Measurements from ENCODE around the gene ACBD5.

ACBD5 gene

DNA sequence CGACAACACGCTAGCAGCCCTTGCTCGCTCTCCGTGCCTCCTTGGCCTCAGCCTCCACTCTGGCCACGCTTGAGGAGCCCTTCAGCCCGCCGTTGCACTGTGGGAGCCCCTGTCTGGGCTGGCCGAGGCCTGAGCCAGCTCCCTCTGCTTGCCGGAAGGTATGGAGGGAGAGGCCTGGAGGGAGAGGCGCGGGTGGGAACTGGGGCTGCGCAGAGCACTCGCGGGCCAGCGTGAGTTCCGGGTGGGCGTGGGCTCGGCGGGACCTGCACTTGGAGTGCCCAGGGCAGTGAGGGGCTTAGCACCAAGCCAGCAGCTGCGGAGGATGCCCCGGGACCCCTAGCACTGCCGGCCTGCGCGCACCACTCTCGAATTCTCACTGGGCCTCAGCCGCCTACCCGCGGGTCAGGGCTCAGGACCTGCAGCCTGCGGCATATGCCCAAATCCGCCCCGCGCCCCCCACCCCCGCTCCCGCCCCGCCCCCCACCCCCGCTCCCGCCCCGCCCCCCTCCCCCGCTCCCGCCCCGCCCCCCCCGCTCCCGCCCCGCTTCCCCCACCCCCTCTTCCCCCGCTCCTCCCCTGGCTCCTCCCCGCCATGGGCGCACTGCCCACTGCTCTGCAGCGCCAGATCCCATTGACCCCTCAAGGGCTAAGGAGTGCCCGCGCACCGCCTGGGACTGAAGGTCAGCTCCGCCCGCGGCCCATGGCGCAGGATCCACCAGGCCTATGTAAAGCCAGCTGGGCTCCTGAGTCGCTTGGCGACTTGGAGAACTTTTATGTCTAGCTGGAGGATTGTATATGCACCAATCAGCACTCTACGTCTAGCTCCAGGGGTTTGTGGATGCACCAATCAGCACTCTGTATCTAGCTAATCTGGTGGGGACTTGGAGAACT, 15.9 kb upstream of the ACBD5 start:
- no peak for DNase-seq (ENCODE audit: low spot score)
- in situ Hi-C loops (cut with MboI; ENCODE audit: low sequenced_read_pairs, unreplicated experiment) = no loop called here
- TF ChIP-seq, protein P1, sequence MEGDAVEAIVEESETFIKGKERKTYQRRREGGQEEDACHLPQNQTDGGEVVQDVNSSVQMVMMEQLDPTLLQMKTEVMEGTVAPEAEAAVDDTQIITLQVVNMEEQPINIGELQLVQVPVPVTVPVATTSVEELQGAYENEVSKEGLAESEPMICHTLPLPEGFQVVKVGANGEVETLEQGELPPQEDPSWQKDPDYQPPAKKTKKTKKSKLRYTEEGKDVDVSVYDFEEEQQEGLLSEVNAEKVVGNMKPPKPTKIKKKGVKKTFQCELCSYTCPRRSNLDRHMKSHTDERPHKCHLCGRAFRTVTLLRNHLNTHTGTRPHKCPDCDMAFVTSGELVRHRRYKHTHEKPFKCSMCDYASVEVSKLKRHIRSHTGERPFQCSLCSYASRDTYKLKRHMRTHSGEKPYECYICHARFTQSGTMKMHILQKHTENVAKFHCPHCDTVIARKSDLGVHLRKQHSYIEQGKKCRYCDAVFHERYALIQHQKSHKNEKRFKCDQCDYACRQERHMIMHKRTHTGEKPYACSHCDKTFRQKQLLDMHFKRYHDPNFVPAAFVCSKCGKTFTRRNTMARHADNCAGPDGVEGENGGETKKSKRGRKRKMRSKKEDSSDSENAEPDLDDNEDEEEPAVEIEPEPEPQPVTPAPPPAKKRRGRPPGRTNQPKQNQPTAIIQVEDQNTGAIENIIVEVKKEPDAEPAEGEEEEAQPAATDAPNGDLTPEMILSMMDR (IDR thresholded peaks at IDR 0.05; ENCODE audit: borderline replicate concordance, control extremely low read depth, extremely low read depth, insufficient read depth, missing control alignments) = no peak

DNA sequence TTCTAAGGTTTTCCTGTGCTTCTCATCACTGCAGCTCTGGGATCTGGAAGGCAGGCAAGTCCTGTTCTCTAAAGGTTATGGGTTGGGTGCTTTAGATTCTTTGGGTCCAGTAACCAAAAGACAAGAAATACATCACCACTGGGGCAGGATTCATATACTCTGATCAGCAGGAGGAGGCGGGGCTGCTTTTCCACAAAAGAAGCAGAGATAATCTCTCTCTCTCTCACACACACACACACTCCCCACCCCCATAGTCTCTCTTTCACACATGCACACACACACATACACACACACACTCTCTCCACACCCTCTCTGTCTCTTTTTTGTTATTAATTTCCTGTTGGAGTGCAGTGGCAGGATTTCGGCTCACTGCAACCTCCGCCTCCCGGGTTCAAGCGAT, 13.0 kb upstream of the ACBD5 start:
- no peak for DNase-seq (ENCODE audit: low spot score)
- in situ Hi-C loops (cut with MboI; ENCODE audit: low sequenced_read_pairs, unreplicated experiment) = no loop called here

DNA sequence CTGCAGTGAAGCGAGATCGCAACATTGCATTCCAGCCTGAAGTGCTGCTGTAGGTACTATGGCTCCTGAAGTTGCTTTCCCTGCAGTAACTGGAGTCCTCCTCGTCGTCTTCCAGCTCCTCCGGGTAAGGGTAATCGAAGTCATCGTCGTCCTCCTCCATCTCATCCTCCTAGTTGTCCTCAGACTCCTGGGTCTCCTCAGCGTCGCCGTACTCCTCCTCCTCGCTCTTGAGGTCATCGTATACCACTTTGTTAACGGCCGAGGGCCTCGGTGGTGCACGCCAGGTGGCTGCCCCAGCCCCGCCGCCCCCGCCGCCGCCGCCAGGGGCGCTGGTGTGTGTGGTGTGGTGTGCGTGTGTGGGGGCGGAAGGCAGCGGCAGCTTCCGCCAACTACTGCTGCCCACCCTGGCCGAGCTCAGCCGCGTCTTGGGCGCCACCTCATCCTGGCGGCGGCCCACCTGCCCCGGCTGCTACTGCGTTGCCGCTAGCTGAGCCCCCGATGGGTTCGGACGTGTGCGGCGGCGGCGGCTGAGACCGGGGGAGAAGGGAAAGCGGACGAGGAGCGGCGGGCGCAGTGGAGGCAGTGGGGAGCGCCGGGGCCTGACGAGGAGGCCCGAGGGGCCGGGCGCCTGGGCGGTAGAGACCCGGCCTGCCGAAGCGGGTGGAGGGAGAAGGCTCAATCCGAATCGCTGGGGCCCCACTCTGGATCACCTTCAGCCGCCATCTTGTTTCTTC, 11.8 kb upstream of the ACBD5 start:
- in situ Hi-C loops (cut with MboI; ENCODE audit: low sequenced_read_pairs, unreplicated experiment) = no loop called here
- TF ChIP-seq, protein P1 (IDR thresholded peaks at IDR 0.05; ENCODE audit: borderline replicate concordance, control extremely low read depth, extremely low read depth, insufficient read depth, missing control alignments) = peak; percentile 30
- DNase-seq (ENCODE audit: low spot score) = peak; percentile 86

More for the DNA sequence above, 13.0 kb upstream of the ACBD5 start:
- TF ChIP-seq, protein P1 (IDR thresholded peaks at IDR 0.05; ENCODE audit: borderline replicate concordance, control extremely low read depth, extremely low read depth, insufficient read depth, missing control alignments) = no peak

DNA sequence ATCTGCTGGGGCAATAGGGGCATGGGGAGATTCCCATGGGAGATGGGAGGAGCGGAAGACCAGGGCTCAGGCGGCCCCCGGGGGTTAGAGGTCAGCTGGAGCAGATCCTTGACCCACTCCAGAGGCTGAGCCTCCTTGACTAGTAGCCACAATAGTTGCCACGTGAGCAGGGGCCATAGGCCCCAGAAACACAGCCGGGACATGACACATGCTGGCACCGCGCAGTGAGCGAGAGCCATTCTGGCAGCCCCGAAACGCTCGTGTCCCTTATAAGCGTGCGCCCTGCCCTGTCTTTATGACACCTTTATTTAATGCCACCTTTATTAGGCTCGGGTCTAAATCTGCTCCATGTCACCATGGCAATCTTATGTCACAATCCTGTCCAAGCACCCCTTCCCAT, 11.0 kb upstream of the ACBD5 start:
- in situ Hi-C loops (cut with MboI; ENCODE audit: low sequenced_read_pairs, unreplicated experiment) = no loop called here
- no peak for DNase-seq (ENCODE audit: low spot score)
- TF ChIP-seq, protein P1 (IDR thresholded peaks at IDR 0.05; ENCODE audit: borderline replicate concordance, control extremely low read depth, extremely low read depth, insufficient read depth, missing control alignments) = no peak

DNA sequence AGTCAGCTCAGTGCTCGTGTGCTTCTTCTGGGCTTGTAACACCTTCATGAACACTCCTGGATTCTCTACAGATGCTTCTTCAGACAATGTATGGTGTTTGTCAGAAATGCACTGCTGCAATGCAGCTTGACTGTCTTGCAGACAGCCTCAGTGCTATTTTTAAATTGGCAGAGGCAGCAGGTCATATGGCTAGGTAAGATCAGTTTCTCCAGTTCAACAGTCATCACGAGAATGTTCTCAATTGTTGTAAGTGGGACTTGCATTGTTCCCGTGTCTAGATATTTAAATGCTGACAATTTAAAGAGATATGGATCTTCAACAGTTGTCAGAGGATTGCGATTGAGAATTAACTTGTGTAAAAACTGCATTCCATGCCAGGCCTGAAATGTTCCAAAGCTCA, 7.6 kb upstream of the ACBD5 start:
- in situ Hi-C loops (cut with MboI; ENCODE audit: low sequenced_read_pairs, unreplicated experiment) = loop anchor here (10.0 kb wide), 1 partner anchor 107 kb away; no protein-coding TSS in a partner anchor
- TF ChIP-seq, protein P1 (IDR thresholded peaks at IDR 0.05; ENCODE audit: borderline replicate concordance, control extremely low read depth, extremely low read depth, insufficient read depth, missing control alignments) = no peak
- DNase-seq (ENCODE audit: low spot score) = no peak

DNA sequence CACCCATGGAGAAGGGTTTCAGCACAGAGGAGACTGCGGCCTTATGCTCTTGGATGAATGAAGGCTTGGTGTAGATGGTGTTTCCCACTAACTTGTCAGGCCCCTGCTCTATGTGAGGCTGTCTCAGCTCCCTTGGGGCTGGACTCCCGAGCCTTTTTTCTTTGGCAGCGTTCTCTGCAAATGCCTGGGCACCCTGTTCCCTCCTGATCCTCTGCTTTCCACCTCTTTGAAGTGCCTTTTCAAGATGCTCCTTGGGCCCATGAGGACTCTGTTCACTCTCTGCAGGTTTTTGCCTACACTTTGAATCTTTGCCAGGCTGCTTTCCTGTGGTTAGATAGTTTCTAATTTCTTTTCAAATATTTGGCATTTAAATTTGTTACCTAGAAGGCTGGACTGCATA, 6.8 kb upstream of the ACBD5 start:
- in situ Hi-C loops (cut with MboI; ENCODE audit: low sequenced_read_pairs, unreplicated experiment) = loop anchor here (10.0 kb wide), 1 partner anchor 107 kb away; no protein-coding TSS in a partner anchor
- no peak for DNase-seq (ENCODE audit: low spot score)
- TF ChIP-seq, protein P1 (IDR thresholded peaks at IDR 0.05; ENCODE audit: borderline replicate concordance, control extremely low read depth, extremely low read depth, insufficient read depth, missing control alignments) = no peak
